Tibial nerve (tissue), 4 donors: ENCODE data around the gene ARL14EP. TPM values are rescaled to one million over a fixed set of nuclear protein-coding genes. Genes with fewer than 3 reads are reported as not detected.

Source experiments
- DNase-seq, 2 donors: peaks; one replicate each; pipeline ENCODE4 v3.0.0-alpha.2; 2019; ENCODE audit warnings: low spot score in 2 of 2
- H3K27ac ChIP-seq, 4 donors: fragments of 200-600 bp; sonication (generic) in 3 of 4; one replicate each; pipeline ENCODE4 v1.5.1; 2017 to 2019; ENCODE audit warnings: mild to moderate bottlenecking in 1 of 4
- H3K27me3 ChIP-seq, 2 donors: fragments of 200-600 bp; sonication (generic) in 1 of 2; one replicate each; pipeline versions ENCODE4 v1.5.1 to v1.6.0; 2017 to 2019
- H3K36me3 ChIP-seq, 3 donors: fragments of 200-600 bp; sonication (generic); one replicate each; pipeline ENCODE4 v1.5.1; 2018 to 2019
- H3K4me1 ChIP-seq, 4 donors: fragments of 200-600 bp; sonication (generic) in 3 of 4; one replicate each; pipeline ENCODE4 v1.5.1; 2017 to 2019
- H3K4me3 ChIP-seq, 4 donors: fragments of 200-600 bp; sonication (generic) in 3 of 4; one replicate each; pipeline ENCODE4 v1.5.1; 2017 to 2019; ENCODE audit warnings: mild to moderate bottlenecking in 1 of 4, moderate library complexity in 1 of 4
- H3K9me3 ChIP-seq, 4 donors: fragments of 200-600 bp; sonication (generic) in 3 of 4; one replicate each; pipeline ENCODE4 v1.5.1; 2017 to 2019
- EP300 ChIP-seq, 2 donors: sonication (generic); formaldehyde crosslinking; IDR thresholded peaks; one replicate each; pipeline ENCODE4 v1.6.1; 2017; ENCODE audit warnings: antibody characterized with exemption in 2 of 2, mild to moderate bottlenecking in 1 of 2
- POLR2A ChIP-seq, 2 donors: fragments of 450-650 bp; IDR thresholded peaks; one replicate each; pipeline ENCODE4 v1.6.1; 2017; ENCODE audit warnings: antibody characterized with exemption in 2 of 2, mild to moderate bottlenecking in 2 of 2, moderate library complexity in 2 of 2
- WGBS, 2 donors: methylation state at CpG; one replicate each; pipeline ENCODE4 v1.1.5; 2018; 5-methylcytosine and 5-hydroxymethylcytosine counted together
- total RNA-seq, 4 donors: library from RNA; depleted of rRNA; stranded (reverse); fragments of >200 nt; gene quantifications; one replicate each; pipeline ENCODE4 v1.1.0, GENCODE V29; 2016
- TF ChIP-seq, protein P1 (sequence below), 5 experiments: fragments of 200-600 bp in 3 of 5; fragments of 450-650 bp in 2 of 5; sonication (generic) in 3 of 5; IDR thresholded peaks; one replicate each; pipeline ENCODE4 v1.5.1; 2016 to 2019; ENCODE audit warnings: antibody characterized with exemption in 5 of 5, mild to moderate bottlenecking in 3 of 5, moderate library complexity in 2 of 5

The ARL14EP gene
- total RNA-seq, 4 donors from 2014 or later, result 12.1 to 20.8 (median 16.1) TPM

DNA sequence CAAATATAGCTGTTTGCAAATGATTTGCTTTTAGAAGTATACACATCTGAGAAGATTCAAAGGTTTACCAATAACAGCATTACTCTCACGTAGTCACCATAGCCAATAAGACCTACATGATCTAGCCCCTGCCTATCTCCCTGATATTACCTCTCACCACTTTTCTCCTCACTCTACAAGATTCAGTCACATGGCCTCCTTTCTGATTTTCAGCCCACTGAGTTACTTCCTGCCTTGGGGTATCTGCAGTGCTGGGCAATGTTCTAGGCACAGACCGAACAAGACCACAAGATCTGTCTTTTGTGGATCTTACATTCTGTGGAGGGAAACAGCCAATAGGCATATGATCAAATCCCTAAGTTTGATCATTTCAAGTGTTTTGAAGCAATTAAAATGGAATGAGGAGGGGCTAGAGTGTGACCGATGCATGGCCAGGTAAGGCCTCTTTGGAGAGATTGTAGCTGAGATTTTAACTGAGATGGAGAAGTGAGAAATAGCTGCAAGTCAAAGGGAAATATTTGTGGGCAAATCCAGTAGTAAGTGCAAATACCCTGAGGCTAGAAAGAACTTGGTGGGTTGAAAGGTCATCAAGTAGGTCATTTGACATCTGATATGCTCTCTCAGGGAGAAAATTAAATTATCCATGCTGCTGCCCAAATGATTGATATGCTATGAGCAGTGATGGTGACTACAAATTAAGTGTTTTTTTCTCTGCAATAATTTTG is 43.1 kb downstream of the ARL14EP start:
- H3K4me1 ChIP-seq, result no peaks in the 10 kb centered on the region
- no peaks in the 10 kb centered on the region for H3K9me3 ChIP-seq
- TF ChIP-seq EP300 (IDR thresholded peaks at IDR 0.05), result no peak
- TF ChIP-seq POLR2A (IDR thresholded peaks at IDR 0.05), result no peak
- TF ChIP-seq, protein P1, sequence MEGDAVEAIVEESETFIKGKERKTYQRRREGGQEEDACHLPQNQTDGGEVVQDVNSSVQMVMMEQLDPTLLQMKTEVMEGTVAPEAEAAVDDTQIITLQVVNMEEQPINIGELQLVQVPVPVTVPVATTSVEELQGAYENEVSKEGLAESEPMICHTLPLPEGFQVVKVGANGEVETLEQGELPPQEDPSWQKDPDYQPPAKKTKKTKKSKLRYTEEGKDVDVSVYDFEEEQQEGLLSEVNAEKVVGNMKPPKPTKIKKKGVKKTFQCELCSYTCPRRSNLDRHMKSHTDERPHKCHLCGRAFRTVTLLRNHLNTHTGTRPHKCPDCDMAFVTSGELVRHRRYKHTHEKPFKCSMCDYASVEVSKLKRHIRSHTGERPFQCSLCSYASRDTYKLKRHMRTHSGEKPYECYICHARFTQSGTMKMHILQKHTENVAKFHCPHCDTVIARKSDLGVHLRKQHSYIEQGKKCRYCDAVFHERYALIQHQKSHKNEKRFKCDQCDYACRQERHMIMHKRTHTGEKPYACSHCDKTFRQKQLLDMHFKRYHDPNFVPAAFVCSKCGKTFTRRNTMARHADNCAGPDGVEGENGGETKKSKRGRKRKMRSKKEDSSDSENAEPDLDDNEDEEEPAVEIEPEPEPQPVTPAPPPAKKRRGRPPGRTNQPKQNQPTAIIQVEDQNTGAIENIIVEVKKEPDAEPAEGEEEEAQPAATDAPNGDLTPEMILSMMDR (IDR thresholded peaks at IDR 0.05), result no peak
- no peak for DNase-seq
- H3K36me3 ChIP-seq, result no peaks in the 10 kb centered on the region
- WGBS, 2 donors, result 95 to 97% methylated on average over 3 of the region's 3 CpGs
- no peak overlapping the region for H3K4me3 ChIP-seq
- no peak overlapping the region for H3K27ac ChIP-seq
- H3K27me3 ChIP-seq, result no peaks in the 10 kb centered on the region

DNA sequence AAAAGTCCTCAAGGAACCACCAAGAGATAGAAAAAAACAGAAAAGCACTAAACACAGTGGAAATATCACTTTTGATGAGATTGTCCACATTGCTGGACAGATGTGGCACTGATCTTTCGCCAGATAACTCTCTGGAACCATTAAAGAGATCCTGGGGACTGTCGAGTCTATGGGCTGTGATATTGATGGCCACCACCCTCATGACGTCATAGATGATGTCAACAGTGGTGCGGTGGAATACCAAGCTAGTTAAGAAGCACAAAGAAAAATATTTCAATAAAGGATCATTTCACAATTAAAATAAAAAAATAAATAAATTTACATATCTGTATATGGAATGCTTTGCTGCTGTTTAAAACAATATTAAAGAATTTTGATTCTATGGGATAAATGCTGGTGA is 45.5 kb downstream of the ARL14EP start:
- H3K36me3 ChIP-seq, result no peaks in the 10 kb centered on the region
- H3K4me3 ChIP-seq, result no peak overlapping the region
- no peaks in the 10 kb centered on the region for H3K27me3 ChIP-seq
- WGBS, 2 donors, result 90 to 93% methylated on average over 4 of the region's 4 CpGs
- H3K4me1 ChIP-seq, result no peaks in the 10 kb centered on the region
- no peak overlapping the region for H3K27ac ChIP-seq
- no peak for DNase-seq
- TF ChIP-seq, protein P1 (IDR thresholded peaks at IDR 0.05), result no peak
- no peaks in the 10 kb centered on the region for H3K9me3 ChIP-seq

DNA sequence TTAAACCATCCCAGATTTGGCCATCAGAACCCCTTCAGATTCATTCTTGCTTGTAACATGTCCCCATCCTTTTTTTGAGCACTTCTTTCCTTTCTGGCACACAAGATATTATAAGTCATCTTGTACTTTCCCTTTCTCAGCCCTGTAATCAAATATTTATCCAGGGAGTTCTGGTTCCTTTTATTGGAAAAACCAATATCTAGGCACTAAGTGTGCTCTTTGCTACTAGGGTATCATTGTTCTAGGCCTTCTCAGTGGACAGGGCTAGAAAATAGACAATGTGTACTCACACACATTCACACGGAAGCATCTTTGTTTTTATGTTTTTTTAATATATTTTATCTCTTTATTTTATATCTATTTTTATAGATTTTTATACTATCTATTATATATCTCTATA is 47.3 kb downstream of the ARL14EP start:
- H3K27me3 ChIP-seq, result no peaks in the 10 kb centered on the region
- DNase-seq, result no peak
- 88 to 92% methylated on average over 1 of the region's 1 CpG for WGBS, 2 donors
- no peak overlapping the region for H3K27ac ChIP-seq
- TF ChIP-seq EP300 (IDR thresholded peaks at IDR 0.05) (no peak), POLR2A (IDR thresholded peaks at IDR 0.05) (no peak)
- TF ChIP-seq, protein P1 (IDR thresholded peaks at IDR 0.05), result no peak
- no peak overlapping the region for H3K4me3 ChIP-seq
- no peaks in the 10 kb centered on the region for H3K9me3 ChIP-seq
- no peaks in the 10 kb centered on the region for H3K36me3 ChIP-seq
- H3K4me1 ChIP-seq, result no peaks in the 10 kb centered on the region

DNA sequence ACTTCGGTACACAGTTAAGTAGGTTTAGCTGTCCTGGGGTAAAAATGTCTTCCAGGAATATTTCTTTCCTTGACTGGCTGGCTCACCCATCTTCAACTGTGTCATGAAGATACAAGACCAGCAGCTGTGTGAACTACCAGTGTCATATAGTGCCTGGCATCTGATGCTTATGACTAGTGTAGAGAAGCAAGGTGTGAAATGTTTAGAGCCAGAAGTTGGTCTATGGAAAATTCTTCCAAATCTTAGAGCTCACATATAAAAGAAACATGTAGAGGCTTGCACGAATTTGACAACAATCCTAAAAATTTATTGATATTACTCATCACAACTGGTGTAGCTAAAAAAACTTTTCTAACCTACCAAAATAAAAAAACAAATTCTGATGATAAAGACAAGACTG is 54.4 kb downstream of the ARL14EP start:
- Histone ChIP-seq H3K4me1 (no peaks in the 10 kb centered on the region), H3K9me3 (no peaks in the 10 kb centered on the region), H3K36me3 (no peaks in the 10 kb centered on the region), H3K4me3 (no peak overlapping the region), H3K27me3 (no peaks in the 10 kb centered on the region), H3K27ac (no peak overlapping the region)
- TF ChIP-seq EP300 (IDR thresholded peaks at IDR 0.05), result no peak
- TF ChIP-seq POLR2A (IDR thresholded peaks at IDR 0.05), result no peak
- TF ChIP-seq, protein P1 (IDR thresholded peaks at IDR 0.05), result no peak
- WGBS, 2 donors, result 89 to 90% methylated on average over 2 of the region's 2 CpGs
- DNase-seq, result no peak

DNA sequence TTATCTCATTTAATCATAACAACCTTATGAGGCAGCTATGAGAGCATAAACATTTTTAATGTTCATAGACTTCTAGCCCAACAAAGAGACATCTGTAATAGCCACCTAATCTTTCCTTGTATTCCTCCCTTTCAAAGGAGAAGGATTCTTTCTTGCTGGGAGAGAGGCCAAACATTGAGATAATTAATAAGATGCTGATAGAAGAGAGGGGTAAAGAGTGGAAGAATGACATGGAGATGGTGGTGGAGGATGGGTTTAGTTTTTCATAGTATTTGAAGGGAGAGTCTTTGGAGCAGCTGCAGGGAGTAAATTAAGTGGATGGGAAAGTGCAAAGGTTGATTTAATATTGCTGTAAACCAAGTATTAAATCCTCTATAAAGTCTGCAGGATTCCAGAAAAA is 57.9 kb downstream of the ARL14EP start:
- no peak overlapping the region for H3K27ac ChIP-seq

More for the DNA sequence above, 57.9 kb downstream of the ARL14EP start:
- Histone ChIP-seq H3K4me3 (no peak overlapping the region), H3K4me1 (no peaks in the 10 kb centered on the region), H3K27me3 (no peaks in the 10 kb centered on the region), H3K9me3 (no peaks in the 10 kb centered on the region), H3K36me3 (no peaks in the 10 kb centered on the region)
- DNase-seq, result no peak
- no peak for TF ChIP-seq POLR2A (IDR thresholded peaks at IDR 0.05)
- no peak for TF ChIP-seq EP300 (IDR thresholded peaks at IDR 0.05)
- TF ChIP-seq, protein P1 (IDR thresholded peaks at IDR 0.05), result no peak
